ENCODE results near the gene NOTCH4.

NOTCH4 gene

DNA sequence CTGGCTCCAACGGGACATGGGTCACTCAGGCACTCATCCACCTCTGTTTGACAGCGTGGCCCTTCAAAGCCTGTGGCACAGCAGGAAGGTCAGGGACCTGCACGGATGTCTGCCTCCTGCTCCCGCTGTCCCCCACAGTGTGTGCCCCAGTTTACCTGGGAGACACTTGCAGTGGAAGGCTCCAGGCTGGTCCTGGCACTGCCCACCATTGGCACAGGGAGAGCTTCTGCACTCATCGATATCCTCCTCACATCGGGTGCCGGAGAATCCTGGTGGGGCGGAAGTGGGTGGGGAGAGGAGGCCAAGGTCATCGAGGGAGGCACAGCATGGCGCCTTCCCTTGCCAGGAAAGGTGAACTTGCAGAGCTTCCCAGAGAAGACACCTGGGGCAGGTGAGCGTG, 6.9 kb downstream of the NOTCH4 start:
- H3K36me3 ChIP-seq (ENCODE audit: control insufficient read depth in 2 of 2, insufficient read depth in 1 of 2, low read length in 2 of 2), result no peaks in the 10 kb centered on the region
- no peak overlapping the region for H3K4me3 ChIP-seq (ENCODE audit: low read depth, low read length)
- TF ChIP-seq ZNF501 (tag by site-specific recombination; IDR thresholded peaks at IDR 0.05) (no peak), ZNF121 (tag by site-specific recombination; IDR thresholded peaks at IDR 0.05) (no peak), ZNF549 (tag by site-specific recombination; IDR thresholded peaks at IDR 0.05) (no peak), ZNF623 (tag by site-specific recombination; IDR thresholded peaks at IDR 0.05) (no peak), ZNF221 (tag by site-specific recombination; IDR thresholded peaks at IDR 0.05; ENCODE audit: borderline replicate concordance) (no peak), IKZF3 (tag by site-specific recombination; IDR thresholded peaks at IDR 0.05) (no peak)
- TF ChIP-seq, protein P1, sequence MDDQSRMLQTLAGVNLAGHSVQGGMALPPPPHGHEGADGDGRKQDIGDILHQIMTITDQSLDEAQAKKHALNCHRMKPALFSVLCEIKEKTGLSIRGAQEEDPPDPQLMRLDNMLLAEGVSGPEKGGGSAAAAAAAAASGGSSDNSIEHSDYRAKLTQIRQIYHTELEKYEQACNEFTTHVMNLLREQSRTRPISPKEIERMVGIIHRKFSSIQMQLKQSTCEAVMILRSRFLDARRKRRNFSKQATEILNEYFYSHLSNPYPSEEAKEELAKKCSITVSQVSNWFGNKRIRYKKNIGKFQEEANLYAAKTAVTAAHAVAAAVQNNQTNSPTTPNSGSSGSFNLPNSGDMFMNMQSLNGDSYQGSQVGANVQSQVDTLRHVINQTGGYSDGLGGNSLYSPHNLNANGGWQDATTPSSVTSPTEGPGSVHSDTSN (CRISPR knock-in tag; IDR thresholded peaks at IDR 0.05), result no peak
- no peaks in the 10 kb centered on the region for H3K9me3 ChIP-seq (ENCODE audit: control insufficient read depth, insufficient read depth, low read depth, low read length)
- H3K27ac ChIP-seq (ENCODE audit: extremely low read depth, low read depth, low read length), result no peak overlapping the region
- POLR2A ChIA-PET, result no interaction called here
- CTCF ChIA-PET, result no interaction called here
- no peaks in the 10 kb centered on the region for H3K4me1 ChIP-seq (ENCODE audit: control insufficient read depth, insufficient read depth, low read length)

DNA sequence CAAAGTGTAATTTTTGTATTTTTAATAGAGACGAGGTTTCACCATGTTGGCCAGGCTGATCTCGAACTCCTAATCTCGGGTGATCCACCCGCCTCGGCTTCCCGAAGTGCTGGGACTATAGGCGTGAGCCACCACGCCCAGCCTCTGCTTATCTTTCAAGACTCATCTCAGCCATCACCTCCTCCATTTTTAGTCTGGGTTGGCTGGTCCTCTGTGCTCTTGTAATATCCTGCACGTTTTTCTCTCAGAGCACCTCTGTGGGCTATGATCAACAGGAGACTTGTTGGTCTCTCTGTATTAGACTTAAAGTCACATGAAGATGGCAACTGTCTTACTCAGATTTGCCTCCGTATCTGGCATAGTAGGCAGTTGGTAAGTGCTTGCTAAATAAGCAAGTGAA, 7.6 kb downstream of the NOTCH4 start:
- no peaks in the 10 kb centered on the region for H3K4me1 ChIP-seq (ENCODE audit: control insufficient read depth, insufficient read depth, low read length)
- no peaks in the 10 kb centered on the region for H3K36me3 ChIP-seq (ENCODE audit: control insufficient read depth in 2 of 2, insufficient read depth in 1 of 2, low read length in 2 of 2)
- H3K9me3 ChIP-seq (ENCODE audit: control insufficient read depth, insufficient read depth, low read depth, low read length), result no peaks in the 10 kb centered on the region
- no peak overlapping the region for H3K4me3 ChIP-seq (ENCODE audit: low read depth, low read length)
- no peak overlapping the region for H3K27ac ChIP-seq (ENCODE audit: extremely low read depth, low read depth, low read length)
- TF ChIP-seq ZNF37A (tag by site-specific recombination; IDR thresholded peaks at IDR 0.05) (no peak), SCRT2 (tag by site-specific recombination; IDR thresholded peaks at IDR 0.05) (peak; percentile 80)
- POLR2A ChIA-PET, result no interaction called here
- CTCF ChIA-PET, result no interaction called here

- no peaks in the 10 kb centered on the region for H3K9me3 ChIP-seq (ENCODE audit: control insufficient read depth, insufficient read depth, low read depth, low read length)
- H3K4me1 ChIP-seq (ENCODE audit: control insufficient read depth, insufficient read depth, low read length), result no peaks in the 10 kb centered on the region
- CTCF ChIA-PET, result interaction anchor here (0.7 to 1.6 kb wide), 2 partner anchors 11 to 97 kb away, joined by 3 to 4 read pairs; no protein-coding TSS in a partner anchor
- POLR2A ChIA-PET, result interaction anchor here (0.6 to 1.2 kb wide), 2 partner anchors 13 to 186 kb away, joined by 3 to 4 read pairs; no protein-coding TSS in a partner anchor
- no peak overlapping the region for H3K27ac ChIP-seq (ENCODE audit: extremely low read depth, low read depth, low read length)
- TF ChIP-seq ZNF585B (tag by site-specific recombination; IDR thresholded peaks at IDR 0.05), result no peak
- TF ChIP-seq ZNF366 (tag by site-specific recombination; conservative IDR thresholded peaks at IDR 0.05), result peak; percentile 56
- TF ChIP-seq KLF7 (tag by site-specific recombination; IDR thresholded peaks at IDR 0.05; ENCODE audit: borderline replicate concordance), result no peak
- TF ChIP-seq ZNF311 (tag by site-specific recombination; IDR thresholded peaks at IDR 0.05; ENCODE audit: borderline replicate concordance), result no peak
- H3K36me3 ChIP-seq (ENCODE audit: control insufficient read depth in 2 of 2, insufficient read depth in 1 of 2, low read length in 2 of 2), result no peaks in the 10 kb centered on the region
- no peak overlapping the region for H3K4me3 ChIP-seq (ENCODE audit: low read depth, low read length)
Measured at GRCh38 chr6:32215617-32216016, 8.2 kb downstream of the NOTCH4 start.

GRCh38 chr6:32214126-32214525, 9.7 kb downstream of the NOTCH4 start:
- no peak overlapping the region for H3K27ac ChIP-seq (ENCODE audit: extremely low read depth, low read depth, low read length)
- TF ChIP-seq ZNF239 (tag by site-specific recombination; IDR thresholded peaks at IDR 0.05) (no peak), ZNF248 (tag by site-specific recombination; IDR thresholded peaks at IDR 0.05) (no peak), ZXDB (tag by site-specific recombination; IDR thresholded peaks at IDR 0.05) (no peak), ZNF174 (tag by site-specific recombination; IDR thresholded peaks at IDR 0.05) (no peak), ZNF292 (tag by site-specific recombination; IDR thresholded peaks at IDR 0.05; ENCODE audit: borderline replicate concordance, low read depth) (no peak), ZNF132 (tag by site-specific recombination; IDR thresholded peaks at IDR 0.05; ENCODE audit: borderline replicate concordance) (no peak), ZNF112 (tag by site-specific recombination; IDR thresholded peaks at IDR 0.05) (no peak), ZSCAN4 (tag by site-specific recombination; IDR thresholded peaks at IDR 0.05) (no peak), ZBTB7A (tag by site-specific recombination; IDR thresholded peaks at IDR 0.05; ENCODE audit: low read depth) (no peak), ZFP69B (tag by site-specific recombination; IDR thresholded peaks at IDR 0.05) (no peak)
- TF ChIP-seq, protein P2, sequence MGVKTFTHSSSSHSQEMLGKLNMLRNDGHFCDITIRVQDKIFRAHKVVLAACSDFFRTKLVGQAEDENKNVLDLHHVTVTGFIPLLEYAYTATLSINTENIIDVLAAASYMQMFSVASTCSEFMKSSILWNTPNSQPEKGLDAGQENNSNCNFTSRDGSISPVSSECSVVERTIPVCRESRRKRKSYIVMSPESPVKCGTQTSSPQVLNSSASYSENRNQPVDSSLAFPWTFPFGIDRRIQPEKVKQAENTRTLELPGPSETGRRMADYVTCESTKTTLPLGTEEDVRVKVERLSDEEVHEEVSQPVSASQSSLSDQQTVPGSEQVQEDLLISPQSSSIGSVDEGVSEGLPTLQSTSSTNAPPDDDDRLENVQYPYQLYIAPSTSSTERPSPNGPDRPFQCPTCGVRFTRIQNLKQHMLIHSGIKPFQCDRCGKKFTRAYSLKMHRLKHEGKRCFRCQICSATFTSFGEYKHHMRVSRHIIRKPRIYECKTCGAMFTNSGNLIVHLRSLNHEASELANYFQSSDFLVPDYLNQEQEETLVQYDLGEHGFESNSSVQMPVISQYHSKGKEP (tag by site-specific recombination; IDR thresholded peaks at IDR 0.05), result no peak
- ChIA-PET POLR2A (interaction anchor here (0.6 kb wide), 1 partner anchor 237 kb away, joined by 4 read pairs; no protein-coding TSS in a partner anchor), CTCF (interaction anchor here (0.6 to 1.6 kb wide), 6 partner anchors 16 to 624 kb away, joined by 3 to 5 read pairs (median 4); partner anchors contain the start of genes LY6G5C and TAP2)
- H3K4me1 ChIP-seq (ENCODE audit: control insufficient read depth, insufficient read depth, low read length), result no peaks in the 10 kb centered on the region
- H3K36me3 ChIP-seq (ENCODE audit: control insufficient read depth in 2 of 2, insufficient read depth in 1 of 2, low read length in 2 of 2), result no peaks in the 10 kb centered on the region
- H3K4me3 ChIP-seq (ENCODE audit: low read depth, low read length), result no peak overlapping the region
- H3K9me3 ChIP-seq (ENCODE audit: control insufficient read depth, insufficient read depth, low read depth, low read length), result no peaks in the 10 kb centered on the region

All from HEK293 (cell line).